ENCODE results near the gene CTDSPL2.

- TF ChIP-seq RFX5 (IDR thresholded peaks at IDR 0.05) (no peak), REST (IDR thresholded peaks at IDR 0.05) (no peak), POLR2A (IDR thresholded peaks at IDR 0.05; ENCODE audit: low read length) (no peak), CTCF (IDR thresholded peaks at IDR 0.05) (no peak)
These were observed 97.6 kb downstream of the CTDSPL2 start for GRCh38 chr15:44525018-44525417.
